Activated naive CD4-positive, alpha-beta T cell treated with anti-CD3 and anti-CD28 coated beads, Interleukin-2, amount 50 U/mL, for 72 hours (primary cell): ENCODE results near the gene POLDIP3. TPM values are rescaled to one million over a fixed set of nuclear protein-coding genes. Genes with fewer than 3 reads are reported as not detected.
"Not testable (repeated sequence)": the region's sequence is repeated elsewhere in the genome, so short reads cannot be mapped to it uniquely, and the experiment has no call there.

Experiments used
- ATAC-seq, 2 donors: fragments of 150-1000 bp; cut with Tn5 transposase; 2 replicates each; pipeline ENCODE4 v1.10.0; 2021; ENCODE audit warnings: mild to moderate bottlenecking in 2 of 2, moderate library complexity in 2 of 2
- DNase-seq, 2 donors: peaks; one replicate each; pipeline ENCODE4 v3.0.0; 2021 to 2022; ENCODE audit warnings: low spot score in 2 of 2
- H3K27ac Mint-ChIP-seq, 2 donors: one replicate each; pipeline ENCODE4 v1.8.0; 2022; ENCODE audit warnings: mild to moderate bottlenecking in 2 of 2, mixed read lengths in 2 of 2
- H3K36me3 Mint-ChIP-seq, 2 donors: one replicate each; pipeline ENCODE4 v1.8.0; 2022; ENCODE audit warnings: mixed read lengths in 2 of 2
- H3K9me3 Mint-ChIP-seq, 2 donors: one replicate each; pipeline ENCODE4 v1.8.0; 2022; ENCODE audit warnings: mixed read lengths in 2 of 2
- total RNA-seq, 2 donors: library from RNA; stranded (reverse); gene quantifications; one replicate each; pipeline ENCODE4 v1.2.3, GENCODE V29; 2022

POLDIP3 gene
- total RNA-seq, 2 donors from 2014 or later, result 71.9 to 126 TPM

- no peaks in the 10 kb centered on the region for H3K9me3 Mint-ChIP-seq
- ATAC-seq (peak; percentile 62), DNase-seq (no peak)
- peak overlapping the region; percentile 71 to 79 for H3K27ac Mint-ChIP-seq
- peaks cover 10 to 30% of the 10 kb centered on the region in 2 donors for H3K36me3 Mint-ChIP-seq
These were observed 5.8 kb downstream of the POLDIP3 start for GRCh38 chr22:42608823-42609361.

GRCh38 chr22:42608136-42608822 lies 6.4 kb downstream of the POLDIP3 start:
- ATAC-seq (no peak), DNase-seq (no peak)
- peaks cover 7 to 25% of the 10 kb centered on the region in 2 donors for H3K36me3 Mint-ChIP-seq
- H3K9me3 Mint-ChIP-seq, result no peaks in the 10 kb centered on the region
- H3K27ac Mint-ChIP-seq, result peak overlapping the region; percentile 71 to 79

- peaks cover 5 to 24% of the 10 kb centered on the region in 2 donors for H3K36me3 Mint-ChIP-seq
- not testable (repeated sequence) for H3K27ac Mint-ChIP-seq, H3K9me3 Mint-ChIP-seq, ATAC-seq, DNase-seq
These were observed 7.0 kb downstream of the POLDIP3 start for GRCh38 chr22:42607641-42608040.

- ATAC-seq, result no peak
- DNase-seq, result no peak
- peaks cover 14 to 21% of the 10 kb centered on the region in 2 donors for H3K36me3 Mint-ChIP-seq
- no peak overlapping the region for H3K27ac Mint-ChIP-seq
- H3K9me3 Mint-ChIP-seq, result no peaks in the 10 kb centered on the region
These were observed 10.3 kb downstream of the POLDIP3 start for GRCh38 chr22:42604403-42604802.

- peaks cover 21 to 30% of the 10 kb centered on the region in 2 donors for H3K36me3 Mint-ChIP-seq
- ATAC-seq, result no peak
- H3K9me3 Mint-ChIP-seq, result no peaks in the 10 kb centered on the region
- peak overlapping the region in 1 of 2 donors; percentile 51 for H3K27ac Mint-ChIP-seq
- DNase-seq, result no peak
These were observed 11.3 kb downstream of the POLDIP3 start for GRCh38 chr22:42603427-42603826.

GRCh38 chr22:42602470-42602869 lies 12.2 kb downstream of the POLDIP3 start:
- peaks cover 21 to 31% of the 10 kb centered on the region in 2 donors for H3K36me3 Mint-ChIP-seq
- H3K9me3 Mint-ChIP-seq, result no peaks in the 10 kb centered on the region
- H3K27ac Mint-ChIP-seq, result peak overlapping the region in 1 of 2 donors; percentile 51
- DNase-seq, result no peak
- ATAC-seq, result no peak

DNA sequence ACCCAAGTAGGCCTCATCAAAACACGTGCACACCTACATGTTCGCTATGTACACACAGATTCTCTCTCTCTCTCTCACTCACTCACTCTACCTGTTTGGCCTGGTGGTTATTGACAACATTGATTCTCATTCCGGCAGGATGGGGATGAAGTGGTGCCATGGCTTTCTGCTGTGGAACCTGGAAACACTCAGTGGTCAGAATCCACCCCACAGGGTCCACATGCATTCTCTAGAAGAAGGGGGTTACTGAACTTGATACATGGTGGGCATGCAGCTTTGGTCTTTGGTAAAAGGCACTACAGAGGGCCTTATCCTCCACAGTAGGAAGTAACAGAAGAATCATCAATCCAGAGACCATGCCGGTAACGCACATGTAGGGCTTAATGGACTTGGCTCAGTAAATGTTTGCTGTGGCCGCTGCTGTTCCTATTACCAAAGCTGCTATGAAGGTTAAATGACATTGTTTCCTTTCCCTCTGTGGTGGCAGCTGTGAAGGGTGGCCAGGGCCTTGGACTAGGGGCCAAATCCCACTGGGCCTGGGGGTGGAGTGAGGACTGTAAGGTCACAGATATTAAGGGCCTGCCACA lies 12.7 kb downstream of the POLDIP3 start:
- Mint-ChIP-seq H3K27ac (no peak overlapping the region), H3K36me3 (peaks cover 21 to 35% of the 10 kb centered on the region in 2 donors), H3K9me3 (no peaks in the 10 kb centered on the region)
- DNase-seq (no peak), ATAC-seq (no peak)

DNA sequence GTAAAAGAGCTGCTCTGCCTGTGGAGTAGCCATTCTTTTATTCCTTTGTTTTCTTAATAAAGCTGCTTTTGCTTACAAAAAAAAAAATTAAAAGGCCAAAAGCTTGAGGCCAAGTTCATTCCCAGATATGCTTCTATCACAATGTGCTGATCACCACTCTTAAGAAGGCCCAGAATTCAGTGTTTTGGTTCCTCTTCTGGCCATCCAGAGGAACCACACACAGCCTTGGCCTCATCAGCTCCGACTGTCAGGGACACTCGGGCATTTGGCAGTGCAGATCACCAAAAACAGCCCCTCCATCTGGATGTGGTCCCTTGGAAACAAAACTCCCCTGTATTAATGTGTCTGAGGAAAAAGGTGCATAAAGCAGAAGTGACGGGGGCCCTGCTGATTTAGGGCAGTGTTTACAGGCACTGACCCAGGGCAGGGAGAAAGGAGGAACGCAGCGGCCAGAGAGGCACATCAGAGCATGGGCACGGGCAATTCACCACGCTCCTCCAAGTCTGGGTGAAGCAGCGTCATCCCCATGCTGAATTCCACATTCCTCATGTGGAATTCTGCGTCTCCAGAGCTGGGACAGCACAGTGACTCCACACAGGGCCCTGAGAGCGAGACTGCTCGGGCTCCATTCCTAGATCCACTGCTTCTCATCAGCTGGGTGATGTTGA lies 17.7 kb downstream of the POLDIP3 start:
- Mint-ChIP-seq H3K9me3 (no peaks in the 10 kb centered on the region), H3K27ac (no peak overlapping the region), H3K36me3 (peaks cover 27 to 28% of the 10 kb centered on the region in 2 donors)
- no peak for DNase-seq
- ATAC-seq, result no peak

GRCh38 chr22:42596336-42596735 lies 18.3 kb downstream of the POLDIP3 start:
- Mint-ChIP-seq H3K9me3 (no peaks in the 10 kb centered on the region), H3K36me3 (peaks cover 23% of the 10 kb centered on the region in 2 donors), H3K27ac (no peak overlapping the region)
- ATAC-seq, result no peak
- DNase-seq, result no peak

- DNase-seq, result no peak
- no peak overlapping the region for H3K27ac Mint-ChIP-seq
- no peaks in the 10 kb centered on the region for H3K9me3 Mint-ChIP-seq
- H3K36me3 Mint-ChIP-seq, result peaks cover 23% of the 10 kb centered on the region in 2 donors
- no peak for ATAC-seq
These were observed 19.2 kb downstream of the POLDIP3 start for GRCh38 chr22:42595434-42595833.

- ATAC-seq (peak in 1 of 2 donors; percentile 15), DNase-seq (no peak)
- Mint-ChIP-seq H3K36me3 (peaks cover 16 to 18% of the 10 kb centered on the region in 2 donors), H3K27ac (peak overlapping the region in 1 of 2 donors; percentile 36), H3K9me3 (no peaks in the 10 kb centered on the region)
These were observed 22.7 kb downstream of the POLDIP3 start for GRCh38 chr22:42591987-42592386.

GRCh38 chr22:42587588-42588175 lies 27.0 kb downstream of the POLDIP3 start:
- no peak for DNase-seq
- Mint-ChIP-seq H3K36me3 (peaks cover 7 to 16% of the 10 kb centered on the region in 2 donors), H3K9me3 (no peaks in the 10 kb centered on the region), H3K27ac (peak overlapping the region in 1 of 2 donors; percentile 42)
- ATAC-seq, result no peak

DNA sequence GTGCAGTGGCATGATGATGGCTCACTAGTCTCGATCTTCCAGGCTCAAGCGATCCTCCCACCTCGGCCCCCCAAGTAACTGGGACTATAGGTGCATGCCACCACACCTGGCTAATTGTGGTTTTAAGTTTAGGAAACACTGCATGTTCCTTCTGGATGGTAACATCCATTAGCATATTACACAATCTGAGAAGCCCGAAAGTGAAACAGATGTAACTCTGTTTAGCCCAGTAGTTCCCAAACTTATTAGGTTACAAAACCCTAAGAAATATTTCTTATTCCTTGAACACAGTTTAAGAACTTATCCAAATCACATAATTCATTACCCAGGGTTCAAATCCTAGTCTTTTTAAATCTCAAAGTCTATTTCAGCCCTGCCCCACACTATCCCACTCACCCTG lies 28.3 kb downstream of the POLDIP3 start:
- Mint-ChIP-seq H3K27ac (peak overlapping the region in 1 of 2 donors; percentile 25), H3K9me3 (no peaks in the 10 kb centered on the region), H3K36me3 (peaks cover 12 to 18% of the 10 kb centered on the region in 2 donors)
- DNase-seq, result no peak
- ATAC-seq, result no peak

GRCh38 chr22:42585096-42585495 lies 29.6 kb downstream of the POLDIP3 start:
- no peak for DNase-seq
- H3K36me3 Mint-ChIP-seq, result peaks cover 21 to 25% of the 10 kb centered on the region in 2 donors
- no peak for ATAC-seq
- H3K9me3 Mint-ChIP-seq, result no peaks in the 10 kb centered on the region
- H3K27ac Mint-ChIP-seq, result peak overlapping the region; percentile 28 to 67

GRCh38 chr22:42584364-42584940 lies 30.2 kb downstream of the POLDIP3 start:
- DNase-seq, result no peak
- ATAC-seq, result no peak
- Mint-ChIP-seq H3K36me3 (peaks cover 19 to 21% of the 10 kb centered on the region in 2 donors), H3K27ac (peak overlapping the region in 1 of 2 donors; percentile 65), H3K9me3 (no peaks in the 10 kb centered on the region)

DNA sequence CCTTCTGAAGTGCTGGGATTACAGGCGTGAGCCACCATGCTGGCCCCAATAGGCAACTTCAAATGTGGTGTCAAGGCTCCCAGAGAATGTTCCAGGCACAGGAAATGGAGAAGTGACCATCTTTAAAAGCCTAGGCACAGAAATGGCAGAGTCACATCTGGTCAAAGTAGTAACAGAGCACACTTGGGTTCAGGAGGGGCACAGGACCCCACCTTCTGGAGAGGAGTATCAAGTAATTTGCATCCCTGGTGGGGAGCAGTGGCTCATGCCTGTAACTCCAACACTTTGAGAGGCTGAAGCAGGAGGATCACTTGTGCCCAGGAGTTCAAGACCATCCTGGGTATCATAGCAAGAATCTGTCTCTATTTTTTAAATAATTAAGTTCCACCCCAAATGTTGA lies 31.7 kb downstream of the POLDIP3 start:
- Mint-ChIP-seq H3K9me3 (no peaks in the 10 kb centered on the region), H3K27ac (peak overlapping the region; percentile 88 to 93), H3K36me3 (peaks cover 18 to 24% of the 10 kb centered on the region in 2 donors)
- no peak for DNase-seq
- ATAC-seq, result no peak
